Activated CD4-positive, alpha-beta T cell treated with anti-CD3 and anti-CD28 coated beads for 24 hours (primary cell): ENCODE results near the gene CNKSR3.

ENCODE experiments used
- DNase-seq, 2 donors: peaks; one replicate each; pipeline ENCODE4 v3.0.0-alpha.2; 2020; ENCODE audit warnings: low read depth in 2 of 2

Gene CNKSR3

DNA sequence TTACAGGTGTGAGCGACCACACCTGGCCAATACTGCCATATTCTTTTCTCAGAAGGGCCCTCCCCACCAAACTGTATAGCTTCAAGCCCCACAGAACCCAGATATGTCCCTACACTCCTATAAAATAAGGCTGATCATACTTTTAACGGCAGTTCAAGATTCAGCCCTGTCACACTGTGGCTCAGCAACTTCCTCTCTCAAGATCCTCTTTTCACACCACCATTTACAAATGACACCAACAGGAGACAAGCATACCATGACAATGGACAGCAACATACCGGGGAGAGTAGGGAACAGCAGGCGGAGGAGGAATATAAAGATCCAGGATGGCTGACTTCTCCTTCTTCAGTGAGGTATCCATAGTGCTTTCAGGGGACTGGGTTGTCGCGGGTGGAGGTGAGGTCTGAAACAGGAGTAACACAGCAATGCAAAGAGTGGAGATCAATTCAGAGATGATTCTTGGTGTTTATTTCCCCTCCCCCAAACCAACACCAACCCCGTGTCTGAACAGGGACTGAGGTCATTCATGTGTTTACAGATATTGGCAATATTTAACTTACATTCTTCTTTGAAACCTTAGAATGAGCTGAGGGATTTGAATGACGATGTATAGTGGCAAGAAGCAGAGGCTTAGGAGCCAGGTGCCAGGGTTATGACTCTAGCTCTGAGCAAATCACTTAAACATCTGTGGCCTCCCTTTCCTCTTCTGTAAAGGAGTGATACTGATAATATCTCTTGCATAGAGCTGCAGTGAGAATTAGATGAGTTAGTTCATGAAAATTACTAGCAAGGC lies 96.3 kb downstream of the CNKSR3 start:
- DNase-seq: no peak

DNA sequence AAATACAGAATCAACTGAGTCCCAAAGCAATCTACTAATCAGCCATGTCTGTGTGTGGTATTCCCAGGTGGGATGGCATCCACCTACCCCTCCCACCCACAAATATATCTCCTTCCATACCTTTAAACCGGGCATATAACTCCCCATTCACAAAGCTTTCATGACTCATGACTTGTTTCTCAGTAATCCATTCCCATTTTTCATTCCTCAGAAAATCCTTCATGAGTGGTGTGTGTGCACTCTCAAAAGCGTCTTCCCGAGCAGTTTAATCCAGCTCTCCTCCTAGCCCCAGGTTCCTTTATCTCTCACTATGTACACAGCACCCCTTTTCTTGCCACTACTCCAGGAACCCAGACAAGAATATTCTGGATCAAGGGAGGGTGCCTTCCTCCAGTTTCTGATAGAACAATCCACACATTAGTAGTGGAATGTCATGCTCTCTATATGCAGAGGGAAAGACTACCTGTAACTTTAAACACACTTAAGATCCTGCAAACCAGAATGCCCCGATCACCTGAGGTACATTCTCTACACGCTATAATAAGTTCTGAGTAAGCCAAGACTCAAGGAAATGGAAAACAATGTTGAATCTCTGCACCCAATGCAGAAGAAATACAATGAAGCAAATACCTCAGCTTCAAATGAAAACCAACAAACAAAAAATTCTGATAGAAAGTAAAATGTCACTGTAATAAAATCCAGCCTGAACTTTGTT lies 98.2 kb downstream of the CNKSR3 start:
- no peak for DNase-seq

- DNase-seq: no peak
Observed at GRCh38 chr6:154411076-154411475, 99.4 kb downstream of the CNKSR3 start.

- peak; percentile 5 to 8 for DNase-seq
Observed at GRCh38 chr6:154410619-154411072, 99.8 kb downstream of the CNKSR3 start.

GRCh38 chr6:154408891-154409500 lies 101.5 kb downstream of the CNKSR3 start:
- DNase-seq: no peak

DNA sequence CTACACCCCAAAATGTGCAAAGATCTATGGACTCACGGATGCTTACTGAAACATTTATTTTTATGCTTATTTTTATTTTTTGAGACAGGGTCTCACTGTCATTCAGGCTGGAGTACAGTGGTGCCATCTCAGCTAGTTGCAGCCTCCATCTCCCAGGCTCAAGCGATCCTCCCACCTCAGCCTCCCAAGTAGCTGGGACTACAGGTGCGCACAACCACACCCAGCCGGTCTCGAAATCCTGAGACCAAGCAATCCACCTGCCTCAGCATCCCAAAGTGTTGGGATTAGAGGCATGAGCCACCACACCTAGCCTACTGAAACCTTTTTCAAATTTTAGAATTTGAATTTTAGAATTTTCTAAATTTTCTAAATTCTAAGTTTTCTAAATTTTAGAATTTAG lies 103.0 kb downstream of the CNKSR3 start:
- no peak for DNase-seq

- DNase-seq: no peak
Observed at GRCh38 chr6:154406869-154407268, 103.6 kb downstream of the CNKSR3 start.

DNA sequence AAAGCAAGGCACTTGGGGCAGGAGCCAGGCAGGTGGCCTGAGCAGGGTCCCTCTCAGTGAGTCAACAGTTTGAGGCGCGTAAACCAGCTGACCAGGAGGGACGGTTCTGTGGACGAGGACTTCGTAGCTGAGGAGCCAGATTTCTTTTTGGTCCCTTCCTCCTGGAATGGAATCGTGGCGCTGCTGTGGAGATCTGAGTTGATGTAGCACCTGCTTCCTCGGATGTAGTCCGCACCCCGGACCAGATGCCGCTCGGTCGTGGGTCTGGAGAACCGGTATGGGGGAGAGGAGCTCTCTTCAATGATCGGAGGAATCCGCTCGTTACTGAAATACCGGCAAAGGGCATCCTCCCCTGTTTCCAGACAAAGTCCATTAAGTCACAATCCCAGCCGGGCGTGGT lies 104.2 kb downstream of the CNKSR3 start:
- DNase-seq: no peak

GRCh38 chr6:154404791-154405400 lies 105.6 kb downstream of the CNKSR3 start:
- DNase-seq: no peak

- no peak for DNase-seq
Observed at GRCh38 chr6:154403788-154404187, 106.7 kb downstream of the CNKSR3 start.

DNA sequence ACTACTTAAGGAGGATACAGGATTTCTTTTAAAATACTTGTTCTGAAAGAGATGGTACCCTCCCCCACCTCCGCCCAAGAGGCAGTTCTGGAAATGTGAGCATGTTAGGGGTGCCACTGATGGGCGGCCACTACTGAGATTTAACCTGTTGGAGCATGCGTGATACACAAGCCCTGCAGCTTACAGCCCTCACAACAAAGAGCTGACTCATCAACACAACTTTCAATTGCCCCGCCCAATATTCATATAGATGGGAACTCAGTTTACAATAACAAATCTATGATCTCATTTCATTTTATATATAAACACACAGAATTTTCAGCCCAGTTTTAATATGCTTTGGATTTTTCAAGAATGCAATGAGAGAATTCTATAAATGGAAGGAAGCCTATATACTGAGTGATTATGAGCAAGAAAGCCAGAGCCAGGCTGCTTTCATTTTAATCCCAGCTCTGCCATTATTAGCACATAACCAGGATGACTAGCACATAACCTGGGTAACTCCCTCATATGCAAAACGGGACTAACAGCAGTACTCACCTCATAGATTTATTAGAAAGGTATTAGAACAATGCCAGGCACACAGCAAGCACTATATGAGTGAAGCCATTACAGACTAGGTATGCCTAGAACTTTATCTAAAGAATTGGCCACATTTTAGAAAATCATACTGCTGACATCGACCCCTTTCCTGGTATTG lies 108.3 kb downstream of the CNKSR3 start:
- DNase-seq: no peak

- DNase-seq: no peak
Observed at GRCh38 chr6:154399097-154399496, 111.4 kb downstream of the CNKSR3 start.

- DNase-seq: no peak
Observed at GRCh38 chr6:154397491-154398195, 112.8 kb downstream of the CNKSR3 start.

GRCh38 chr6:154395878-154396277 lies 114.6 kb downstream of the CNKSR3 start:
- no peak for DNase-seq

- DNase-seq: no peak
Observed at GRCh38 chr6:154395316-154395715, 115.2 kb downstream of the CNKSR3 start.

GRCh38 chr6:154394571-154394970 lies 115.9 kb downstream of the CNKSR3 start:
- no peak for DNase-seq

GRCh38 chr6:154390034-154390433 lies 120.5 kb downstream of the CNKSR3 start:
- no peak for DNase-seq

DNA sequence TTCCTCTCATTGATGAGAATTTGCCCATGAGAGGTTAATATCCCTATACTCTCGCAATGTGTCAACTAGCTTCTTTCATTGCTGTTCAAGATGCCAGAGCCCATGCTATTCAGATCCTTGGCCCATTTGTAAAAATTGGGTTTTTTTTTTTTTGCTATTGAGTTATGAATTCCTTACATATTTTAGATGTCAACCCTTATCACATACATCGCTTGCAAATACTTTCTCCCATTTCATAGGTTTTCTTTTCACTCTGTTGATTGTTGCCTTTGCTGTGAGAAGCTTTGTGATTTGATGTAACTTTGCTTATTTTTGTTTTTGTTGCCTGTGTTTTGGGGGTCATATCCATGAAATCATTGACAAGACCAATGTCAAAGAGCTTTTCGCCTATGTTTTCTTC lies 121.7 kb downstream of the CNKSR3 start:
- DNase-seq: no peak

DNA sequence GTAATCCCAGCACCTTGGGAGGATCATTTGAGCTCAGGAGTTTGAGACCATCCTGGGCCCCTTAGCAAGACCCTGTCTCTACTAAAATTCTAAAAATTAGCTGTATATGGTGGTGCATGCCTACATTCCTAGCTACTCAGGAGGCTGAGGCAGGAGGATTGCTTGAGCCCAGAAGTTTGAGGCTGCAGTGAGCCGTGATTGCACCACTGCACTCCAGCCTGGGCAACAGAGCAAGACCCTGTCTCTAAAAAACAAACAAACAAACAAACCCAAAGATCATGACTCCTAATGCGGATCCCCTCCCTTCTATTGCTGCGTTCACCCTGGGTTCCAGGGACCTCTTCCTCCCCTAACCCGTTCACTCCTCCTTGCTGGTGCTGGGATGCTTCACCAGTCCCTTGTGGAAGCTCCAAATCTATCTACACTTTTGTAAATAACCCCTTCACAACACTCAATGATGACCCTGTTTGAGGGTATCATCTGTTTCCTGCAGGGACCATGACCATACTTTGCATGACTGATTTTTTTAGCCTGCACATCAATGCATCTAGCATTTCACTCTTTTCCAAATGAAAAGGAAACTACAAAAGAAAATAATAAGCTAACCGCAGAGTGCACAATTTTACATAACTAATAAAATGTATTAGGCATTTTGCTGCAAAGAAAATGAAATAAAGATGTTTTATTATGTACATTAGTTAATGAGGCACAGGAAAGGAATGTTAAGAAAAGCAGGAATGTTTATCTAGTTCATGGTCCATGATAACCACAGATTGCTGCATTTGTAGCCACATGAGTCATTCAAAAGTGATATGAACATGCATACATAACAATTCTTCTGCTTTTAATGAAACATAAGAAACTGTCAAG lies 123.4 kb downstream of the CNKSR3 start:
- no peak for DNase-seq

- no peak for DNase-seq
Observed at GRCh38 chr6:154384191-154384590, 126.3 kb downstream of the CNKSR3 start.
